ENCODE results near the gene RASD2. TPM values are rescaled to one million over a fixed set of nuclear protein-coding genes. Genes with fewer than 3 reads are reported as not detected.

RASD2 gene
- total RNA-seq, 1 donor from 2014 or later: 9.5 TPM

- intact Hi-C loops (cut with DNase I): no loop called here
- no peak for ATAC-seq
- no peak for DNase-seq (ENCODE audit: missing footprints)
Observed at GRCh38 chr22:35572556-35572955, 31.9 kb downstream of the RASD2 start.

- no peak for ATAC-seq
- no peak for DNase-seq (ENCODE audit: missing footprints)
- intact Hi-C loops (cut with DNase I): no loop called here
Observed at GRCh38 chr22:35575116-35575748, 34.6 kb downstream of the RASD2 start.

GRCh38 chr22:35576671-35577070, 36.0 kb downstream of the RASD2 start:
- no peak for DNase-seq (ENCODE audit: missing footprints)
- intact Hi-C loops (cut with DNase I): no loop called here
- no peak for ATAC-seq

- no peak for ATAC-seq
- intact Hi-C loops (cut with DNase I): no loop called here
Observed at GRCh38 chr22:35577799-35578659, 37.4 kb downstream of the RASD2 start.

GRCh38 chr22:35578836-35579575, 38.4 kb downstream of the RASD2 start:
- no peak for DNase-seq (ENCODE audit: missing footprints)
- intact Hi-C loops (cut with DNase I): no loop called here
- ATAC-seq: peak; percentile 28

More at GRCh38 chr22:35577799-35578659, 37.4 kb downstream of the RASD2 start:
- no peak for DNase-seq (ENCODE audit: missing footprints)

GRCh38 chr22:35580351-35581022, 39.9 kb downstream of the RASD2 start:
- no peak for ATAC-seq
- intact Hi-C loops (cut with DNase I): loop anchor here (5.0 kb wide), 3 partner anchors 38 to 542 kb away; partner anchors contain the start of gene RASD2

GRCh38 chr22:35581023-35581413, 40.4 kb downstream of the RASD2 start:
- intact Hi-C loops (cut with DNase I): loop anchor here (5.0 kb wide), 3 partner anchors 39 to 541 kb away; partner anchors contain the start of gene RASD2
- ATAC-seq (no peak), DNase-seq (ENCODE audit: missing footprints) (no peak)

More at GRCh38 chr22:35580351-35581022, 39.9 kb downstream of the RASD2 start:
- no peak for DNase-seq (ENCODE audit: missing footprints)

- DNase-seq (ENCODE audit: missing footprints) (no peak), ATAC-seq (no peak)
- intact Hi-C loops (cut with DNase I): loop anchor here (5.0 kb wide), 3 partner anchors 40 to 540 kb away; partner anchors contain the start of gene RASD2
Observed at GRCh38 chr22:35582218-35582860, 41.7 kb downstream of the RASD2 start.

- DNase-seq (ENCODE audit: missing footprints) (peak; percentile 71), ATAC-seq (no peak)
- intact Hi-C loops (cut with DNase I): loop anchor here (1.0 to 5.0 kb wide), 4 partner anchors 41 to 539 kb away; partner anchors contain the start of gene RASD2
Observed at GRCh38 chr22:35582861-35583670, 42.4 kb downstream of the RASD2 start.

GRCh38 chr22:35586771-35587170, 46.1 kb downstream of the RASD2 start:
- DNase-seq (ENCODE audit: missing footprints) (peak; percentile 63), ATAC-seq (no peak)
- intact Hi-C loops (cut with DNase I): loop anchor here (2.0 kb wide), 1 partner anchor 36 kb away; no protein-coding TSS in a partner anchor

- ATAC-seq: peak; percentile 82
- intact Hi-C loops (cut with DNase I): loop anchor here (2.0 kb wide), 1 partner anchor 35 kb away; no protein-coding TSS in a partner anchor
- peak; percentile 92 for DNase-seq (ENCODE audit: missing footprints)
Observed at GRCh38 chr22:35587447-35587870, 46.8 kb downstream of the RASD2 start.

- intact Hi-C loops (cut with DNase I): loop anchor here (2.0 kb wide), 1 partner anchor 35 kb away; no protein-coding TSS in a partner anchor
- ATAC-seq (peak; percentile 34), DNase-seq (ENCODE audit: missing footprints) (peak; percentile 47)
Observed at GRCh38 chr22:35587896-35588295, 47.3 kb downstream of the RASD2 start.

- DNase-seq (ENCODE audit: missing footprints) (peak; percentile 63), ATAC-seq (no peak)
- intact Hi-C loops (cut with DNase I): no loop called here
Observed at GRCh38 chr22:35589071-35589755, 48.6 kb downstream of the RASD2 start.

GRCh38 chr22:35589756-35590093, 49.1 kb downstream of the RASD2 start:
- DNase-seq (ENCODE audit: missing footprints) (no peak), ATAC-seq (no peak)
- intact Hi-C loops (cut with DNase I): no loop called here

- intact Hi-C loops (cut with DNase I): no loop called here
- no peak for DNase-seq (ENCODE audit: missing footprints)
- ATAC-seq: no peak
Observed at GRCh38 chr22:35590634-35591295, 50.1 kb downstream of the RASD2 start.
